Measurements from ENCODE around the gene MAEL. TPM values are rescaled to one million over a fixed set of nuclear protein-coding genes. Genes with fewer than 3 reads are reported as not detected.
"Not testable (repeated sequence)": the region's sequence is repeated elsewhere in the genome, so short reads cannot be mapped to it uniquely, and the experiment has no call there.

The MAEL gene
- total RNA-seq, 1 experiment from 2014 or later: not detected

DNA sequence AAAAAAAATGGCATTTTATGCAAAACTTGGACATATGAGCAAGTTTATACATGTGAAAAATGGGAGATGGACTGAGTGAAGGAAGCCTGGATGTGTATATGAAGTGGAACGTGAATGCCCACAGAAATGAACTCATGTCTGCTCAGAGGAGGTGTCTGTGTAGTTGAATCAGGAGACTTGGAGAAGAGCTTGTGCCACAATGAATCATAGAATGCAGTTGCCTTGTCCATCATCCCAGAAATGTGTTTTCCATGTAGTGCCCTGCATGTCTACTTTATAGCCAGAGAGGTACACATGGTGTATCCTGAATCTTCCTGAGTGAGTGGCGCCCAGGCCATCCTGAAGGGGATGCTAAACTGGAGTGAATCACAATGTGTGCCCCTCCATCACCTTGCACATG lies 11.1 kb upstream of the MAEL start:
- DNase-seq (ENCODE audit: low spot score): no peak

DNA sequence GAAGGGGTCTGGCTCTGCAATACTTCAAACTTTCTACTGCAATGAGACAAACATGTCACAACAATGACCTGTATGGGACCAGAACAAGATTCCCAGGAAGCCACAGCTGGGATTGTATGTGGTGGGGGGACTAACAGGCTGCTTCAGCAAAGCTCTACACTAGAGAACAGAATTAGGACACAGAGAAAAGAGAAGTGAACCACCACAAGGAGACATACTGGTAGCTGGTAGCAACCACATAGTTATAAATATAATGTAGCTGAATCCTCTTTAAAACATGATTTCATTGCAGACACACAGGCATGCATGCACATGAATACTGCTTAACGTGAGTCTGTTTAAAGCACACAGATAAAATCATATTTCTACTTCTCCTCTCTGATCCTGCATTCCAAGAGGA lies 10.3 kb upstream of the MAEL start:
- no peak for DNase-seq (ENCODE audit: low spot score)

DNA sequence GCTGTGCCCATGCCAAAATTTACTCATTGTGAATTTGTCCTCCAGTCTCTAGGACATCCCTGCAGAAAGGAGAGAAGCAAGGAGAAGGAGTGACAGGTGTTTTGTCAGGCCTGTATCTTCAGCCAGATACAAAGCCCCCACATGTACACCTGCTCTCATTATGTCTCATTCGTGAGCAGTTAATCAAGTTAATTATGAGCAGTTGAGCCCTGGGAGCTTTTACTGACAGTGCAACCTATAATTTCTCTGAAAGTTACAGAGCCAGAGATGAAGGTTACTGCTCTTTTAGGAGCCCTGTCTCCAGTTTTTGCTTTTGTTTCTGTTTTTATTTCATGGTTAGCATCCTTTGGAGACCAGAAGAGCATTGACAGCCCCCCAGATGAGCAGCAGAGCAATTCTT lies 8.7 kb upstream of the MAEL start:
- DNase-seq (ENCODE audit: low spot score): no peak

DNA sequence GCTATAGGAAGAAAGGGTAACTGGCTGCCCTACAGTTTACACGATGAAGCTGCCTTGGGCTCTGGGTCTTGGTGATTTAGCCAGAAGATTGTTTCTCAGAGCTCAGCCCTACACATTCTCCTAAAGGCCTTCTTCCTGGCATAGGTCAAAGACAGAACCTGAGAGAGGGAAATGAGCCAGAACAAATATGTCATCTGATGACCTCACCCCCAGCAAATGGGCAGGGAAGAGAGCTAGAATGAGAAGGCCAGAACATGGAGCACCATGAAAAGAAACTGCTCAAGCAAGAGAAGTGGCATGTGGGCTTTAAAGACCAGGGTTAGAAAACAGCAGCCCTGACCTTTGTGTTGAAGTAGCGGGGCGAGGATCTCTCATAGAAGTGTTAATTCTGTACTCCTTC lies 8.3 kb upstream of the MAEL start:
- DNase-seq (ENCODE audit: low spot score): no peak

DNA sequence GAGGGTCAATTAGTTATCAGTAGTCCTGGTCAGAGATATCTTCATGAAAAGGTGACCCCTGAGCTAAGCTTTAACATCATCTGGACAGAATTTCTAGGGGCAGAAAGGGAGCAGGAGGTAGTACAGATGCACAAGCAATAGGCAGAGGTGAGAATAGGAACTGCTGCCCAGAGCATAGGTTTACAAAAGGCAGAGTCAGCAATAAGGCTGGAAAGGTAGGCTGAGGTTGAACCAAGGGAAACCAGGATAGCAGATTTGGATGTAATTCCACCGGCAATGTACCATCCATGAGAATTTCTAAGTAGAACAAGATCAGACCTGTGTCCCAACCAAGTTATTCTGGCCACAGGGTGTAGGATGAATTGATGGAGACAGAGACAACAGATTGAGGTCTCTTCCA lies 7.5 kb upstream of the MAEL start:
- no peak for DNase-seq (ENCODE audit: low spot score)

DNA sequence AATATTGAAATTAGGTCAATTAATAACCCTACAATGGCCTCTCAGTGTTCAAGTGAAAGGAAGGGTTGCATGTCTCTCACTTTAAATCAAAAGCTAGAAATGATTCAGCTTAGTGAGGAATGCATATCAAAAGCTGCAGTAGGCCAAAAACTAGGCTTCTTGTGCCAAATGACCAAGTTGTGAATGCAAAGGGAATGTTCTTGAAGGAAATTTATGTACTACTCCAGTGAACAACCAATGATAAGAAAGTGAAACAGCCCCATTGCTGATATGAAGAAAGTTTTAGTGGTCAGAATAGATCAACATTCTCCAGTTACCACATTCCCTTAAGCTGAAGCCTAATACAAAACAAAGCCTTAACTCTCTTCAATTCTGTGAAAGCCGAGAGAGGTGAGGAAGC lies 10.0 kb downstream of the MAEL start:
- DNase-seq (ENCODE audit: low spot score): peak; percentile 8

DNA sequence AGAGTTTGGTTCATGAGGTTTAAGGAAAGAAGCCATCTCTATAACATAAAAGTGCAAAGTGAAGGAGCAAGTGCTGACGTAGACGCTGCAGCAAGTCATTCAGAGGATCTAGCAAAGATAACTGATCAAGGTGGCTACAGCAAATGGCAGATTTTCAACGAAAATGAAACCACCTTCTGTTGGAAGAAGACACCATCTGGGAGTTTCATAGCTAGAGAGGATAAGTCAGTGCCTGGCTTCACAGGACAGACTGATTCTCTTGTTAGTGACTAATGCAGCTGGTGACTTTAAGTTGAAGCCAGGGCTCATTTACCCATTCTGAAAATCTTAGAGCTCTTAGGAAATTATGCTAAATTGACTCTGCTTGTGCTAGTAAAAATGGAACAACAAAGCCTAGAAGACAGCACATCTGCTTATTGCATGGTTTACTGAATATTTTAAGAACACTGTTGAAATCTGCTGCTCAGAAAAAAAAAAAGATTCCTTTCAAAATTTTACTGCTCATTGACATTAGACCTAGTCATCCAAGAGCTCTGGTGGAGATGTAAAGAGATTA lies 10.5 kb downstream of the MAEL start:
- DNase-seq (ENCODE audit: low spot score): no peak

DNA sequence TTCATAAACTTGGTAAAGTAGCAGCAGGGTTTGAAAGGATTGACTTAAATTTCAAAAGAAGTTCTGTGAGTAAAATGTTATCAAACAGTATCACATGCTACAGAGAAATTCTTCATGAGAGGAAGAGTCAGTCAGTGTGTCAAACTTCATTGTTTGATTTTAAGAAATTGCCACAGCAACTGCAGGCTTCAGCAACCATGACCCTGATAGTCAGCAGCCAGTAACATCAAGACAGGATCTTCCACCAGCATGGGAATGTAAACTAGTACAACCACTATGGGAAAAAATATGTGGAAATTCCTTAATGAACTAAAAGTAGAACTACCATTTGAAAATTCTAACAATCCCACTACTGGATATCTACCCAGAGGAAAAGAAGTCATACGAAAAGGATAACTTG lies 11.5 kb downstream of the MAEL start:
- no peak for DNase-seq (ENCODE audit: low spot score)

DNA sequence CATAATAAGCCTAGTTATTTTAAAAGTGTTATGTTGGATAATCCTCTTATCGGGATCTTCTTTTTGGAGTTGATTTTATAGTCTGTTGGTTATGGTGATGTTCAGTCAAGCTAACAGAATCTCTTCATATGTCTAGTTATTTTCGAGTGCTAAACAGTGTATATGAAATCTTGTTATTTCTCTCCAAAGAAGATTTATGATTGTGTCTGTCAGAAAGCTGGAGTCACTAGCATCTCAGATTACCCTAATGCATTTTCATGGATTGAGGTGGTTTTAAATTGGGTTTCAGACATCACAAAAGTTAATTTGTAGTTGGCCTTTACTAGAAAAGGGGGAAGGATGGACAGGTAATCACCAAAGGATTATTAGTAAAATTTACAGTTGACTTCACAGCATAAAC lies 13.3 kb downstream of the MAEL start:
- DNase-seq (ENCODE audit: low spot score): no peak

DNA sequence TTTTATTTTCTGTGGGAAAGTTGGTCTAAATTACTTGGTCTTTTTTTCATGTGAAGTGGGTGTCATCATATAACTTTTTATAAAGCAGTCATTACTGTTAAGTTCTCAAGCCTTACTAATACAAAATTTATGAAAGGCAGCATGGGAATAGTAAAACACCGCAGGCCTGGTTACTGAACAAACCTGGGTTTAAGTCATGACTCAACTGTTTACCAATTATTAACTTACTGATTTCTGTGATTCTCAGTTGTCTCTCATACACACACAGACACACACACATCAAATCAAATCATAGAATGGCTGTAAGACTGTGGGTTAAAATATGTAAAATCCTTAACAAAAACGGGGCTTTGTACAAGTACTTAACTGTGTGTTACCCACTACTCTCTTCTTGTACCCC lies 14.6 kb downstream of the MAEL start:
- no peak for DNase-seq (ENCODE audit: low spot score)

DNA sequence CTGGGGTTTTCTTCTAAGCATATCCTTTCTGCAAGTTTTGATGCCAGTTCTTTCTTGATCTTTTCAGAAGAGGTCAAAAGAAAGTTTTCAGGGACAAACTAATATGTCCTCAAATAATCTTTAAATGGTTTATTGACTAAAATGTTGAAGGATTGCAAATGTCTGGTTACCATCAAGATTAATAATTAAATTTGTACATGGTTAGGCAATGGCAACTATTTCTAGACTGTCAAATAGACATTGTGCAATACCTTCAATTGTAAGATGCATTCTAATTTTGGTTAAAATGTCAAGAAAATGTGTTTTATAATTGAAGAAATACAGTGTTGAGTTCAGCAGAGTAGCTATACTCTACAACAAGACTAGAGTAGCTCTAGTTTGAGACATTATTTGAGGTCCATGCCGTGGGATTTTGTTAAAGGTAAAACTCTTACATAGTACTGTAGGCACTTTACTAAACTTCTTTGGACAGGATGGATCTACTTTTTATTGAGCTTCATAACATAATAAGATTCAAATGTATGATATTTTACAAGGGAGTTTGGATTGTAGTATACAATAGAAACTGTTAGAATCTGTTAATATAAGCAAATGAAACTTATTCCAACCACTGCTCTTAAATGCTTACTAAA lies 22.6 kb downstream of the MAEL start:
- no peak for DNase-seq (ENCODE audit: low spot score)

DNA sequence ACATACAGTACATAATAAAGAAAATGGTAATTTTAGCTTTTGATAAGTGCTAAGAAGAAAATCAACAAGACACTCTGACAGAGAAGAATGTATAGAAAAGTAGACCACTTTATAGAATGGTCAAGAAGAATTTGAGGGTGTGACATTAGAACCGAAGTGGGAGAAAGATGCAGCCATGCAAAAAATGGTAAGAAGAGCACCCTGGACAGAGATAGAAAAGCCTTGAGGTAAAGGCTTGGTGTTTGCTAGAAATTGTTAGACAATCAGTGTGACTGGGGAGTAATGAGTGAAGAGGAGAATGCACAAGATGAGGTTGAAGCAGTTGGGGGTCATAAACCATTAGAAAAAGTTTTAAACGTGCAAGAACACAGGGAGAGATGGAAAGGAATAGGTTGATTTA lies 23.5 kb downstream of the MAEL start:
- no peak for DNase-seq (ENCODE audit: low spot score)

DNA sequence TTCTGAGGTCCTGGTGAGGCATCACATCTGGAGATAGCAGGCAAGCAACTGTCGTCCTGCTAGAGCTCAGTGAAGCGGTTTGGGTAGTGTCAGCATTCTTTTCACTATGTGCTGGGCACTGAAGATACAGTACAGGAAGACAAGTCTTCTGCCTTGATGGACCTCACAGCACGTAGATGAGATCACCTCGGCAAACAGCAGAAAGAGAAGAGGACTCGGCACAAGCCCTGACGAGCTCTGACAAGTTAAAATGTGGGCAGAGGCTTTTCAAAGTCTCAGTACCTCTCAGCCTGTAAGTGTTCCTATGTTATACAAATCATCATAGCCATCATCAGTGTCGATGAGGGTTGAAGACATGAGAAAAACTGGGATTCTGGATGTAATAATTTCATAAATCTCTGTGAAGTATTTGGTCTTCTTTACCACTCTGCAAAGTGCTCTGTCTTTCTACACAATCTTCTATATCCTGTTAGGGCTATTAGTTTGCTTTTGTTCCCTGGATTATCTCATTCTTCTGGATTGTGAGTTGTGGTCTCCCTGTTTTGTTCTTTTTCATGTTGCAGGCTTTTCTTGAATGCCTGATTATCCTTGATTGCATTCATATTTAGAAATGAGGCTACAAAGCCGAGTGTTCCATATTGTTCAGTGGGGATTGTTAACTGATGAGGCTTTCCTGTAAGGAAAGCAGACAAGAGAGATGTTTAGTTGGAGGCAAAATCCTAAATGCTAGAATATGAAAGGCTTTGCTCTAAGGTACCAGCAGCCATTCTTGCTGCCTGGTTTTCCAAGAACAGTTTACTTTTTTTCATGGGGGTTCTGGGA lies 24.2 kb downstream of the MAEL start:
- DNase-seq (ENCODE audit: low spot score): no peak

DNA sequence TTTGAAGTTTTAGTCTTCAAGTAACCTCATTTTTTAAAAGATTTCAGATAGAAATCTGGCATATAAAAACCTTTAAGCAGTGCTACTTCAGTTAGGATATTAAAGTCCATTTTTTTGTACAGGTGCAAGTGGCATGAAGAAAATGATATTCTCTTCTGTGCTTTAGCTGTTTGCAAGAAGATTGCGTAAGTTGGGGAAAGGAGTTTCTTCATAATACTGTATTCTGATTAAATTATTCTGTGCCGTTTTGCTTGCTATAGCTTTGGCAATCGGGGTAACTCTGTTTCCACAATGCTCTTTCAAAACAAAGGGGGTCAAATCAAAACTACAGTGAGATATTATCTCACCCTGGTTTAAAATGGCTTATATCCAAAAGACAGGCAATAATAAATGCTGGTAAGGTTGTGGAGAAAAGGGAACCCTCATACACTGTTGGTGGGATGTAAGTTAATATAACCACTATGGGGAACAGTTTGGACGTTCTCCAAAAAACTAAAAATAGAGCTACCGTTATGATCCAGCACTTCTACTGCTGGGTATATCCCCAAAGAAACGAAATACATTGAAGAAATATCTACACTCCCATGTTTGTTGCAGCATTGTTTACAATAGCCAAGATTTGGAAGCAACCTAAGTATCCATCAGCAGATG lies 27.1 kb downstream of the MAEL start:
- no peak for DNase-seq (ENCODE audit: low spot score)

DNA sequence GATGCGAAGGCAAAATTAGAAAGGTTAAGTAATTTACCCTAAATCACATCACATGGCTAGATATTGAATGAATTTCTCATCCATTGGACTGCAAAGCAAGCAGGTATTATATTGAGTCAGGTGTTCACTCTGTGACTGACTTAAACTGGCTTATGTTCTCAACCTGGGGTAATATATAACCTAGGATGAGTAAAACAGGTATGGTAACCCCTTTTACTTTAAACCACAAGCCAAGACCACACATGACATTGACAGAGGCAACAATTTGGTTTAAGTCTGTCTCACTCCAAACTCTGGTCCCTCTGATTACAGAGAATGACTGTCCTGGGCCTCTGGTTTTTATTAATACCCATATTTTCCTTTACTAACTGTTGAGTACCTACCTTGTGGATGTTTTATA lies 33.3 kb downstream of the MAEL start:
- no peak for DNase-seq (ENCODE audit: low spot score)

DNA sequence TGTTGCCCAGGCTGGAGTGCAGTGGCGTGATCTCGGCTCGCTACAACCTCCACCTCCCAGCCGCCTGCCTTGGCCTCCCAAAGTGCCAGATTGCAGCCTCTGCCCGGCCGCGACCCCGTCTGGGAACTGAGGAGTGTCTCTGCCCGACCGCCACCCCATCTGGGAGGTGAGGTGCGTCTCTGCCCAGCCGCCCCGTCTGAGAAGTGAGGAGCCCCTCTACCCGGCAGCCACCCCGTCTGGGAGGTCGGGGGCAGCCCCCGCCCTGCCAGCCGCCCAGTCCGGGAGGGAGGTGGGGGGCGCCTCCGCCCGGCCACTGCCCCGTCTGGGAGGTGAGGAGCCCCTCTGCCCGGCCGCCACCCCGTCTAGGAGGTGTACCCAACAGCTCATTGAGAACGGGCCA lies 40.5 kb downstream of the MAEL start:
- DNase-seq (ENCODE audit: low spot score): not testable (repeated sequence)

DNA sequence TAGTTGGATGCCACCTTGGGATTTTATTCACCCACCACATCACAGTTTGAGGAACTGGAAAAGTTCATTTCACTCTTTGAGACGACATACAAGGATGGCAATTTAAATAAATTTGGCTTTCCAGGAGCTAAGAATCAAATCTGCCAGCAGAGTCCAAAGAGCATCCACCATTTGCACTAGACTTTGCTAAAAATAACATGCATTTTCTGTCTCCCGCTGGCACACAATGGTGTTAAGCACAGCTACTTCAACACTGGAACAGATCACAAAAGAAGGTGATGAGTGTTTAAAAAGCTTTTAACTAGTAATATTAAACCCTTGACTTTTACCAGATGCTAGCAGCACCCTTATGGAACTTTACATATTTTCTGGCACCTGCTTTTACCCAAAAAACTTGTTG lies 44.6 kb downstream of the MAEL start:
- DNase-seq (ENCODE audit: low spot score): no peak

DNA sequence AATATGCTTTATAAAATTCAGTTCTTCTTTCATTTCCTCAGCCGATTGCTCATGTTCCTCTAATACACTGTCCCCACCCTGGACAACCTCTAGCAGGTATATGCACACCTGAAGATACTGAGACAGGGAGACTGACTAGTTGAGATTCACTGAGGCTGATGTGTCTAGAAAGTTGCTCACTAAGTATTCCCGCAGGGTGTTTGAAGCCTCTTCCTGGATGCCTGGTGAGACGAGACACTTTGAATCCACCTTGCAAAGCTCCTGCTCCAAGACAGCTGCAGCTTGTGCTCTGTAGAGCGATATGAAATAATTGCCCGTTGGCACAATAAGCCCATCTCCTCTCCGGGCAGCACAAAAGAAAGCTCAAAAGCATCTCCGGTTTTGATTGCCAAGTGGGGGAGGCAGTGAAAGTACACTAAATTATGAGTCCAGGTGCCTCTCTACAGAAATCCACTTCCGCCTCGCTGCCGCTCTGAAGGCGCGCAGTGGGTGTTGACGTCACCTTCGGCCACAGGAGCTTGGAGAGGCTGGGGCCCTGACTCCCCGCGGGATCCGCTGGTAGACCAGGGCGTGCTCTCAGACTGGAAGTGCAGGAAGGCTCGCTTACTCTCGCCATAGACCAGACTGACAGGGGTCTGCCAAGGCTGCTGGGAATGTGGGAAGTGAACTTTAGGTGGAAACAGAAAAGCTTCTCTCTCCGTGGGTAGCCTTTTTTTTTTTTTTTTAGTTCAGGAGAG lies 54.8 kb downstream of the MAEL start:
- peak; percentile 78 for DNase-seq (ENCODE audit: low spot score)

DNA sequence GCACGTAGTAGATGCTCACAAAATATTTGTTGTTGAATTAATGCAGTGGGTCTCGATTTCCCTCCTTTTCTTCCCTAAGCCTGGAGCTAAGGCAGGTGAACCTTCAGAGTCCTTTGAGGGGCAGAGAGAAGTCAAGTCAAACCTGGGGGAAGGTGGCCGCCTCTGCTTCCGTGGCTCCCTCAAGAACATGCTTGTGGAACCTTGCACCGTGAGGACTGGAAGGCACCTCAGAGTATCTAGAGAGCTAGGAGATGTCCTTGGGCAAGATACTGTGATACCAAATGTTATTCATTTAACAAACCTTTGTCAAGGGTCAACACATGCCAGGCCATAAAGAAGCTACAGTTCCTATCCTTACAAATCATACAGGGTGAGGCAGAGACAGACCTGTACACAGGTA lies 62.8 kb downstream of the MAEL start:
- DNase-seq (ENCODE audit: low spot score): no peak

DNA sequence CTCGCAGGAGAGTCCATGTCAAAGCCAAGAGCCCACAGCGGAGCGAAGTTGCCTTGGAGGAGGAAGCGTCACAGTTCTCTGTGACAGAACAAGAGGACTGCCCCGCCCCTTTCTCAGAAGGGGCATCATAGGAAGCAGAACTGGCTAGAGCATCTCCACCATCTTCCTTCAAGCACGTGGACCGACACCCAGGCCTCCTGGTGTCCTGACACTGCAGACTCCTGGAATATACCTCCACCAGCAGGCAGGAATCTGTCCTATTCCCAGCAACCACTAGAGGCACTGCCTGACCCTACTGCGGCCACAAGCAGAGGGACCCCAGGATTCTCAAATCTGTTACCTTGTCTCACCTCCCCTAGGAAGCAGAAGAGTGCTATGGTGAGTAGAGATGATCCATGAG lies 63.3 kb downstream of the MAEL start:
- DNase-seq (ENCODE audit: low spot score): no peak

DNA sequence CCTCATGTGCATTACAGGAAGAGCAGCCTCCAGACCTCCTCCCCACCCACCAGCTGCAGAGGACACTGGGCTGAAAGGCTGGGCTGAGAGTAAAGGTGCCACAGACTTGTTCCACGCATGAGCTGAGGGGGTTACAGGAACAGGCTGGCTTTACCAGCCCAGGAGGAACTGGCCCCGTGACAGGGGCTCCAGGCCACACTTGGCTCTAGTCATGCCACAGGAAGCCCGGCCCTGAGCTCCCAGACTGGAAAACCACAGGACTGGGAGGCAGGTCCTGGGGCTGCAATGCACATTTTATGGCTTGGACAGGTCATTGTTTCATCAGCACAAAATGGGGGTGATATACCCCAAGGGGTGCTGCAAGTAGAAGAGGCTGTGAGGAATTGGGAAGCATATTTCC lies 65.5 kb downstream of the MAEL start:
- DNase-seq (ENCODE audit: low spot score): peak; percentile 36

DNA sequence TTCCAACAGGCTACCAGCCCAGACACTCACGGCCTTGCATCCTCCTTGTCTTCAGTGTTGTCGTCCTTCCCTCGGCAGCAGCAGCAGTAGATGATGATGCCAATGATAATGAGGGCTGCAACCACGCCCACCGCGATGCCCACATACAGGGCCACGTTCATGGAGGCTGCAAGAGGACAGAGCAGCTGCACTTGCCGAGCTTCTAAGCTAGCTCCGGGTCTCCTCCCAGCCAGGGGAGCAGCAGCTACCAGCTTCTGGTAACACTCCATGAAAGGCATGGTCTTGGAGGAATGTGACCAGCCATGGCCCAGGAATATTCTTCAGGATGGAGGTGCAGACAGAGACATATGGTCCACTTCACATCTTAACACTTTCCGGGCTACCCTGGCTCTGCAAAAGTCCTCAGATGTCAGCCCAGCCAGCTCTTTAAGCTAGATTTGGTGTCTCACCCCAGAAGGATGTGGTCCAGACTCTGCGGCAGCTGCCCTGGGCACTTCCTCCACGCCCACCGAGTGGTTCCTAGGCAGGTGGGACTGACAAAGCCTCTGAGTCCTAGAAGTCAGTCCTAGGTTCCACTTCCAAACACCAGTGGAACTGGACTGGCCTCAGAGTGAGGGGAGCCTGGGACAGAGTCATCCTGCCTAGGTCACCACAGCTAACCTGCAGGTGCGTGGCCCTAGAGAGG lies 66.0 kb downstream of the MAEL start:
- DNase-seq (ENCODE audit: low spot score): peak; percentile 25
